ENCODE data around the gene PC. TPM values are rescaled to one million over a fixed set of nuclear protein-coding genes. Genes with fewer than 3 reads are reported as not detected.

PC gene
- polyA plus RNA-seq, 2 of the 4 experiments (the other 2 are of a cell fraction), result 14.2 to 45.9 TPM

GRCh38 chr11:66981976-66982578 is 23.9 kb upstream of the PC start:
- ChIA-PET POLR2A (interaction anchor here (0.7 kb wide), 1 partner anchor 131 kb away, joined by 4 read pairs; no protein-coding TSS in a partner anchor), CTCF (interaction anchor here (0.6 to 1.6 kb wide), 5 partner anchors 15 to 99 kb away, joined by 3 to 6 read pairs (median 4); no protein-coding TSS in a partner anchor)
- WGBS (ENCODE audit: missing lambda C conversion rate), result 3% methylated on average over 9 of the region's 9 CpGs
- peak overlapping the region; percentile 65 to 79 for H3K27ac ChIP-seq
- DNase-seq (ENCODE audit: low read depth in 1 of 2, low spot score in 1 of 2) (peak; percentile 69 to 91), ATAC-seq (peak; percentile 85 to 89), FAIRE-seq (peak; percentile 78)
- H3K9me3 ChIP-seq, result peaks cover 18% of the 10 kb centered on the region
- no peak overlapping the region for H3K4me3 ChIP-seq
- peaks cover 46% of the 10 kb centered on the region for H3K4me1 ChIP-seq
- H3K4me2 ChIP-seq, result peak overlapping the region; percentile 72
- TF ChIP-seq BHLHE40 (IDR thresholded peaks at IDR 0.05; ENCODE audit: low read depth, low read length) (no peak), RCOR1 (IDR thresholded peaks at IDR 0.05; ENCODE audit: low read depth, low read length) (no peak), PBX3 (IDR thresholded peaks at IDR 0.05) (no peak), POLR2A (IDR thresholded peaks at IDR 0.05; ENCODE audit: low read length) (no peak), ZC3H11A (IDR thresholded peaks at IDR 0.05) (no peak), NPAS2 (CRISPR knock-in tag; IDR thresholded peaks at IDR 0.05; ENCODE audit: borderline replicate concordance) (no peak), HEYL (CRISPR knock-in tag; IDR thresholded peaks at IDR 0.05) (no peak), BCL3 (IDR thresholded peaks at IDR 0.05) (no peak), POLR2AphosphoS2 (conservative IDR thresholded peaks at IDR 0.05; ENCODE audit: low read length) (no peak), NR3C1 (IDR thresholded peaks at IDR 0.05) (no peak), ZFP36 (IDR thresholded peaks at IDR 0.05; ENCODE audit: borderline replicate concordance, partially characterized antibody) (no peak), JUN (IDR thresholded peaks at IDR 0.05) (no peak), HMGXB4 (CRISPR knock-in tag; IDR thresholded peaks at IDR 0.05; ENCODE audit: borderline replicate concordance) (no peak), ELK1 (IDR thresholded peaks at IDR 0.05; ENCODE audit: low read depth, low read length) (no peak), KDM5A (IDR thresholded peaks at IDR 0.05) (no peak), CBX2 (IDR thresholded peaks at IDR 0.05; ENCODE audit: borderline replicate concordance, low read depth) (no peak), NFE2L2 (conservative IDR thresholded peaks at IDR 0.05; ENCODE audit: low read length) (no peak), CHD2 (IDR thresholded peaks at IDR 0.05; ENCODE audit: low read length, partially characterized antibody) (no peak), REST (IDR thresholded peaks at IDR 0.05) (no peak), JUNB (IDR thresholded peaks at IDR 0.05) (no peak; the same call in 1 of the 2 replicates), FOXS1 (CRISPR knock-in tag; IDR thresholded peaks at IDR 0.05) (no peak), CHD4 (IDR thresholded peaks at IDR 0.05; ENCODE audit: borderline replicate concordance) (no peak), ZNF302 (CRISPR knock-in tag; IDR thresholded peaks at IDR 0.05) (no peak), HOXB13 (CRISPR knock-in tag; IDR thresholded peaks at IDR 0.05; ENCODE audit: low read depth) (peak; percentile 50; the same call in 1 of the 2 replicates), CTCF (IDR thresholded peaks at IDR 0.05) (no peak), ZSCAN20 (CRISPR knock-in tag; IDR thresholded peaks at IDR 0.05) (no peak), TP53 (CRISPR knock-in tag; IDR thresholded peaks at IDR 0.05) (no peak), RFX5 (IDR thresholded peaks at IDR 0.05) (no peak), FOSL2 (IDR thresholded peaks at IDR 0.05) (no peak), FOSL2 (CRISPR knock-in tag; IDR thresholded peaks at IDR 0.05) (peak; percentile 61), RNF2 (IDR thresholded peaks at IDR 0.05; ENCODE audit: borderline replicate concordance, low read depth) (no peak)
